ENCODE measurements around the gene SETMAR.

The SETMAR gene

DNA sequence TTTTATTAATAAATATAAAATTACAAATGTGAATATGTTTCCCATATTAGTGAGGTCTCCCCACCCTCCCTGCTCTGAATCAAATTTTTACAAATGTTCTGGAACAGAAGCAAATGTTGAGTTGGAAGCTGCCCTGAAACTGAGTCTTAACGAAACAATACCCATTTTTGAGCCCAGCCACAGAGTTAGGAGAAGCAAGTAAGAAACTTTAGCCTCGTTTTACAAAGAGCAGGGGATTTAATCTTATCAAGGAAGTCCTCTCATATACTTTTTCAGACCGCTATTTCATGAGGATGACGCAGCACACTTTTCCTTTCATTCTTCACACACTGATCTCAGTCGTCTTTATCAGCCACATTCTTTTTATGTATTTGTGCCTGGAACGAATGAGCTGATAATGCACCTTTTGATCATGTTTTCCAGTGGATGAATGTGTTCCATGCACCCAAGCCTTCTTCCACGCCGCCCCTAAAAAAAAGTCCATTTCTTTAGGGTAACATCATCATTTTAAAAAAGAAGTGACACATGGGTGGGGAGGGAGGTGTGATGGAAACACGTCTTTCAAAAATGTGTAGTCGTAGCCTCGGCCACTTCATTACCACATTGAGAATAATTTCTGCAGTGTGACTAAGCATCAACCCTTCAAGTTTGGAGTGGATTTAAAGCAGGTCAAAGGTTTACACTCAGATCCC lies 48.1 kb downstream of the SETMAR start:
- DNase-seq (ENCODE audit: low read depth in 2 of 2) = peak in 1 of 2 donors; percentile 17

DNA sequence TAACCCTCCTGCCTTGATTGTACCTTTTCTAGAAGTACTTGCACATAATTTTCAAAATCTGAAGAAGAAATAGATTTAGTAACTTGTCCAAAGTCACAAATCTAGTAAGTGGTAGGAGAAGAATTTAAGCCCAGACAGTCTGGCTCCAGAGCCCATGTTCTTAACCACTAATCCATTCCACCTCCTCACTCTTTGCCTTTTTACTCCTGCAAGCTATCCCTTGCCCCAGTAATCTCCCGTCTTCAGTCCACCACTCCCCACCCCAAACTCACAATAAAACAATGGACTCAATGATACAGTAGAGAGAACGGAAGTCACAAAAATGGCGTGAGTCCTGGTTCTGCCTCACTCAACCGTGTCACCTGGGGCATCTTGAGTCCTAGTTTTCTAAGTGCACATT lies 48.7 kb downstream of the SETMAR start:
- no peak for DNase-seq (ENCODE audit: low read depth in 2 of 2)

DNA sequence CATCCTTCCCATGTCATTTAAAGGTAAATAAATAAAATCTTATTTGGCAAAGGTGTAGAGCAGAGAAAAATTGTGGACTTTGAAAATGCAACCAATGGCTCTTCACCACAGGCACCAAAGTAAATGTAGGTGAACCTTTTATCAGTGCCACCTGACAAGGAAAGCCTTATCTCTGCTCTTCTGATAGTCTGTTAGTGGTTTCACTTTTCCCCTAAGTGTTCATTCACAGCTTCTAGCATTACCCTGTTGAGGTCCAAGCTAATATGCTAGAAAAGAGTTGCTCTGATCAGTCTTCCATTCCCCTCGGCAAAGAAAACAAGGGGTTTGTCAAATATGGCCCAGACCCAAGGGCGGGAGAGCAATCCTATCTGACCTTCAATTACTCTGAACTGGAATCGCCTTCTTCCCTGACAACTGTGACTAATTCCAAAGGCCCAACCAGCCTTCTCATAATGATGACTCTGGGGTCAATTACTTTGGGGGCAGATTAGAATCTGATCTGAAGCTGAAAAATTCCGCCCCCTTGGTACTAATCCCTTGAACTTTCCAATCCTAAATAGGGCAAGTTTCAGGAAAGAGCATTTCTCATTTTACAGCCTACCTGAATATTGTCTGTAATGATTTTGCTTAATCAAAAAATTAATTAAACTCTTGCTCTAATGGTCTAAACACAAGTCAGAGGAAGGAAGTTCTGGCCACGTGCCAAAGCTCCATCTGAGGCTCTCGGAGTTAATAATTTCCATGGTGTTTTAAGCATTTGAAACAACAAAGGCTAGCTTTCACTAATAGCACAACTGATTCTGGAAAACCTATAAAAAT lies 52.4 kb downstream of the SETMAR start:
- DNase-seq (ENCODE audit: low read depth in 2 of 2) = no peak

DNA sequence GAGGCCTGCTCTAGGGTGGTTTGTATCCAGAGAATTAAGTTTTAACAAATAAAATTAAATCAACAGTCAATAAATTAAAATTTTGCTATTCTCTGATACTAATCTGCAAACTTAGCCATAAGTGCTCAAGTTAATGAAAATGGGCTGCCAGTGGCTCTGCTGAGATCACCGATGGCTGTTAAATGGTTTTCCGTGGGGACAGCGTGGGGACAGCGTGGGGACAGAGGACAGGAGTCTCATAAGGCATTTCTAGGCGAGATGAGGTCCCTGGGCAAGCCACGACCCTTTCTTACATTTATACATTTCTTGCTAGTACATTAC lies 53.0 kb downstream of the SETMAR start:
- no peak for DNase-seq (ENCODE audit: low read depth in 2 of 2)

DNA sequence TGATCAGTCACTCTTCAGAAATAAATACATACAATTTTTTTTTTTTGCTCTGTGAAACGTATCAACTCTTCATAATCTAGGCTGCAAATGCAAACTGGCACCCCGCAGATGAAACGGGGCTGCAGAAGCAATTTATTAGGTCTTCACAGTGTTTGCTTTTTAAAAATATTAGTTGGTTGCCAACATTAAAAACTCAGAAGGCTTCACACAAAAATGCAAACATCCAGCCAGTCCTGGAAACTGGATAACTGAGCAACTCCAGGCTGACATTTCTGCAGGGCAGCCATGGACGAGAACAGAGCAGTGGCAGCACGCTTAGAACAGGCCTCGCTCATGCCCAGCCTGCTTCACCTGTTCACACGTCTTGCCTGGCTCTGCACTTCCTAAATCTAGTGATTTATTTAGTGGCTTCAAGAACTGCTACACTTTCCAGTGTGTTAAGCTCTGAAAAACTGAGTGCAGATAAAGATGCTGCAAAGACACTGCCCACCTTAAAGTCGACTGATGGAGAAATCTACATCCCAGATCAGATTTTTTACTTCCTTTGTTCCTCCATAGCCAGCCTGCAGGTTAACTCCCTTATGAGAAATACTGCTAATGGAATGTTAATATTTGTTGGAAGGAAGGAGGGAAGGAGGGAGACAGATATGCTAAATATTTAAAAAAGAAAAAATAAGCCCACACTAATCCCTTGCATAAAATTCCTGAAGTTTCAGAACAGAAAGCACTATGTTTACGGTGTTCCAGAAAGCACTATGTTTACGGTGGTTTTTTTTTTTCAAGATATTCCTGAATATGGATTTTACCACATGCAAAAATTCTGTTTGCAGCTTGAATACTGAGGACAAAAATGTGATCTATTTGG lies 53.6 kb downstream of the SETMAR start:
- no peak for DNase-seq (ENCODE audit: low read depth in 2 of 2)

DNA sequence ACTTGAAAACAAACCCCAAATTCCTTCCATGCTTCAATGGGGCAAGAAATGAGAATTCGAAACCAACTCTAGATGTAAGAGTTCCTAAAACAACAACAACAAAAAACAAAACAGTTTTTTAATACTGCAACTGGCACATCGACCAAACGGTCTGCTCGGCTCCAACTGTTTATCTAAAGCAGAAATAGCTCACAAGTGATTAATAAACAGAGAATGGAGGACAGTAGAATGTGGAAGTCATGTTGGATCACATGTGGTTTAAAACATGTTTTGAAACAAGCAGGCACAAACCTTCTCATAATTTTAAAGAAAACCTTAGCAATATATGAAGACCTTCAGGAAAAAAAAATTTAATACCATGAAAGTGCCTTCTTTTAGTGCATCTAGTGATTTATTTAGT lies 55.1 kb downstream of the SETMAR start:
- no peak for DNase-seq (ENCODE audit: low read depth in 2 of 2)

DNA sequence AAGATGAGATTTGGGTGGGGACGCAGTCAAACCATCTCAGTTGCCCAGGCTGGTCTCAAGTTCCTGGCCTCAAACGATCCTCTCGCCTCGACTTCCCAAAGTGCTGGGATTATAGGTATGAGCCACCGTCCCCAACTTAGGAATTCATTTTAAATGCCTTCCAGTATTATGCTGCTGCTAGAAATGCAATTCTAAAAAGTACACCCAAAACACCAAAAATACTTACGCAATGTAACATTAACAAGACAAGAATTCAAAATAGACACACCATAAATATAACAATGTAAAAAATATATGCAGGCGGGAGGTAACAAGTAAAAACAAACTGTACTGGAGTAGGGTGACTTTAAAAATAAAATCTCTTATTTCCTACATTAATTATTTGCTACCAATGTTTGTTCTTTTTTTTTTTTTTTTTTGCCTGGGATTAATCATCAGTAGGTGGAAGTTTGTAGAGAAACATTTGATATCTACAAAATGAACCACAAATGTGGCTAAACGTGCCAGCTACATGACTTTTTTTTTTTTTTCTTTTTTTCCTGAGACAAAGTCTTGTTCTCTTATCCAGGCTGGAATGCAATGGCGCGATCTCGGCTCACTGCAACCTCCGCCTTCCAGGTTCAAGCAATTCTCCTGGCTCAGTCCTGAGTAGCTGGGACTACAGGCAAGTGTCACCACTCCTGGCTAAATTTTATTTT lies 56.8 kb downstream of the SETMAR start:
- DNase-seq (ENCODE audit: low read depth in 2 of 2) = no peak

DNA sequence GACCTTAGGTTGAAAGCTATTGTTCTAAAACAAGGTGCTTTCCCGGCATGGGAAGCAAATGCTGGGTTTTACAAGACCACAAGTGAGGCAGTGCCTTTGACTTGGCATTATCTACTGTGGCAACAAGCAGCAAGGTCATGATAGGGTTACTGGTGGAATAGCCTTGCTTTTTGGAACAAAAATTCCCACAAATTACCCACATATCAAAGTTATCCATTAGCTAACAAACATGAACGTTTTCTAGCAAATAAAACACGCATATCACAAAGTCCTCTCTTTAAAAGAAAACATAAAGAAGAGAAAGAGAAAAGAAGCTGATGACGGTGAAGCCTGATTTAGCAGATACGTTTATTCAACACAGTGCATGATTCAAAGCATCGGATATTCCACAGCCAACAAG lies 57.6 kb downstream of the SETMAR start:
- DNase-seq (ENCODE audit: low read depth in 2 of 2) = no peak

DNA sequence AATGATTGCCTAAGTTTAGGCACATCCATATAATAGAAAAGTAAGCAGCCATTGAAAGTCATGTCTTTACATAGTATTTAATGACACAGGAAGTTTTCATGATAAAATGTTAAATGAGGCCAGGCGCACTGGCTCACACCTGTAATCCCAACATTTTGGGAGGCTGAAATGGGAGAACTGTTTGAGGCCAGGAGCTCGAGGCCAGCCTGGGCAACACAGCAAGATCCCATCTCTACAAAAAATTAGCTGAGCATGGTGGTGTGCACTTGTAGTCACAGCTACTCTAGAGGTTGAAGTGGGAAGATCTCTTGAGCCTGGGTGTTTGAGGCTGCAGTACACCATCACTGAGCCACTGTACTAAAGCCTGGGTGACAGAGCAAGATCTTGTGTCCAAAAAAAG lies 59.4 kb downstream of the SETMAR start:
- no peak for DNase-seq (ENCODE audit: low read depth in 2 of 2)

Data from stimulated activated CD8-positive, alpha-beta memory T cell treated with anti-CD3 and anti-CD28 coated beads, Interleukin-2, amount 100 ng/mL, for 48 hours (primary cell).